MCF 10A (cell line): ENCODE data around the gene FRAS1. TPM values are rescaled to one million over a fixed set of nuclear protein-coding genes. Genes with fewer than 3 reads are reported as not detected.

ENCODE experiments used
- BruUV-seq: library from RNA; stranded (reverse); fragments of 400-500 nt; replicated peaks from 2 replicates; lab custom pipeline; 2021; lab: Mats Ljungman, UMichigan
- CTCF ChIA-PET: fragments of 300-600 bp; sonication (Branson Sonifier 250); formaldehyde crosslinking; extraction: SDS; loops from one replicate; lab custom pipeline; 2021; ENCODE audit warnings: antibody characterized with exemption, inconsistent platforms; lab: Yijun Ruan, JAX
- POLR2A ChIA-PET: fragments of 300-600, 350-650 bp; sonication (Branson Sonifier 250); formaldehyde crosslinking; extraction: SDS; loops from one replicate; lab custom pipeline; 2020; ENCODE audit warnings: antibody characterized with exemption, inconsistent platforms; lab: Yijun Ruan, JAX
- DNase-seq: peaks from one replicate; pipeline ENCODE4 v3.0.0-alpha.2; 2018; ENCODE audit not compliant: unreplicated experiment
- H3K27ac Mint-ChIP-seq: one replicate; pipeline ENCODE4 v1.8.0; 2022; ENCODE audit warnings: mild to moderate bottlenecking, low read depth, mixed read lengths; ENCODE audit not compliant: unreplicated experiment
- H3K27me3 Mint-ChIP-seq: one replicate; pipeline ENCODE4 v1.8.0; 2022; ENCODE audit warnings: mixed read lengths; ENCODE audit not compliant: insufficient read depth, unreplicated experiment
- H3K36me3 Mint-ChIP-seq: one replicate; pipeline ENCODE4 v1.8.0; 2022; ENCODE audit warnings: mild to moderate bottlenecking, moderate library complexity, mixed read lengths; ENCODE audit not compliant: insufficient read depth, unreplicated experiment
- H3K4me1 Mint-ChIP-seq: one replicate; pipeline ENCODE4 v1.8.0; 2022; ENCODE audit warnings: mixed read lengths; ENCODE audit not compliant: insufficient read depth, unreplicated experiment
- H3K4me3 Mint-ChIP-seq: one replicate; pipeline ENCODE4 v1.8.0; 2022; ENCODE audit warnings: mild to moderate bottlenecking, moderate library complexity, mixed read lengths; ENCODE audit not compliant: unreplicated experiment
- H3K9me3 Mint-ChIP-seq: one replicate; pipeline ENCODE4 v1.8.0; 2022; ENCODE audit warnings: mixed read lengths; ENCODE audit not compliant: unreplicated experiment
- CTCF ChIP-seq: fragments of 200-600 bp; IDR thresholded peaks from one replicate; pipeline ENCODE4 v1.8.0; 2022; ENCODE audit warnings: antibody characterized with exemption, mild to moderate bottlenecking; ENCODE audit not compliant: unreplicated experiment
- intact Hi-C: fragments of 100-400 bp; cut with micrococcal nuclease; formaldehyde crosslinking; loops from 2 replicates; pipeline ENCODE4 v1.14.1; 2022
- total RNA-seq: library from RNA; stranded (reverse); gene quantifications from 2 replicates; pipeline ENCODE4 v1.2.3, GENCODE V29; 2022

Gene FRAS1
- total RNA-seq, 1 experiment from 2014 or later: 2.0 TPM

- no TSS peak for BruUV-seq
- no peak for TF ChIP-seq CTCF
- no peaks in the 10 kb centered on the region for H3K27me3 Mint-ChIP-seq
- no peaks in the 10 kb centered on the region for H3K36me3 Mint-ChIP-seq
- no peaks in the 10 kb centered on the region for H3K9me3 Mint-ChIP-seq
- ChIA-PET CTCF (interaction anchor here (0.6 to 9.4 kb wide), 8 partner anchors 12 to 553 kb away, joined by 3 to 66 read pairs (median 3); no protein-coding TSS in a partner anchor), POLR2A (no interaction called here)
- H3K4me3 Mint-ChIP-seq: no peak overlapping the region
- H3K4me1 Mint-ChIP-seq: no peaks in the 10 kb centered on the region
- no peak overlapping the region for H3K27ac Mint-ChIP-seq
- intact Hi-C loops: no loop called here
- DNase-seq: no peak
Measured at GRCh38 chr4:78512357-78512920, 455.3 kb downstream of the FRAS1 start.

DNA sequence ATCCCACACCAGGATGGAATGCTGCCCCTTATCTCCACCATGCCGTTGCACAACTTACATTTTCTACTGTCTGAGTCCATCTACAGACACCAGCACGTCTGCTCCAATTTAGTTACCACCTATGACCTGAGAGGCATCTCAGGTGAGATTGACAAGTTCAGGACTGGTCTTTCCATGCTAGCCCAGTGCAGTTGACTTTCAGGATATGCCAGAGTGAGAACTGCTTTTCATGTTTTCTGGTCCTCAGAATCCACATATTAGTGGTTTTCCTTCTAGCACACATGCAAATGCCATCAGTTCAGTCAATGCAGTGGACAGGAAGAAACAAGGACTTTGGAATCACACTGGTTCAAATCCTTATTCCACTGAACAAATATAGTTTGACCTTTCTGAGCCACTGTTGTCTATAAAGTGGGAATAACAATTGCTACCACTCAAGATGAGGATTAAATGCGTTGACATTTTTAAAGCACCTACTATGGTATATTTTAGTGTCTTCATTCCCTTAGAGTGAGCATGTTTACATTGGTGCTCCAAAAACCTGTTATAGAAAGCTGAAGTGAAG is 456.4 kb downstream of the FRAS1 start:
- Mint-ChIP-seq H3K4me1 (no peaks in the 10 kb centered on the region), H3K27me3 (no peaks in the 10 kb centered on the region), H3K36me3 (no peaks in the 10 kb centered on the region), H3K27ac (no peak overlapping the region), H3K9me3 (no peaks in the 10 kb centered on the region), H3K4me3 (no peak overlapping the region)
- POLR2A ChIA-PET: interaction anchor here (1.1 kb wide), 1 partner anchor 456 kb away, joined by 3 read pairs; the partner anchor contains the start of gene FRAS1
- no TSS peak for BruUV-seq
- DNase-seq: no peak
- CTCF ChIA-PET: interaction anchor here (0.6 to 9.4 kb wide), 9 partner anchors 10 to 554 kb away, joined by 3 to 66 read pairs (median 3); no protein-coding TSS in a partner anchor
- intact Hi-C loops: no loop called here
- TF ChIP-seq CTCF: no peak

DNA sequence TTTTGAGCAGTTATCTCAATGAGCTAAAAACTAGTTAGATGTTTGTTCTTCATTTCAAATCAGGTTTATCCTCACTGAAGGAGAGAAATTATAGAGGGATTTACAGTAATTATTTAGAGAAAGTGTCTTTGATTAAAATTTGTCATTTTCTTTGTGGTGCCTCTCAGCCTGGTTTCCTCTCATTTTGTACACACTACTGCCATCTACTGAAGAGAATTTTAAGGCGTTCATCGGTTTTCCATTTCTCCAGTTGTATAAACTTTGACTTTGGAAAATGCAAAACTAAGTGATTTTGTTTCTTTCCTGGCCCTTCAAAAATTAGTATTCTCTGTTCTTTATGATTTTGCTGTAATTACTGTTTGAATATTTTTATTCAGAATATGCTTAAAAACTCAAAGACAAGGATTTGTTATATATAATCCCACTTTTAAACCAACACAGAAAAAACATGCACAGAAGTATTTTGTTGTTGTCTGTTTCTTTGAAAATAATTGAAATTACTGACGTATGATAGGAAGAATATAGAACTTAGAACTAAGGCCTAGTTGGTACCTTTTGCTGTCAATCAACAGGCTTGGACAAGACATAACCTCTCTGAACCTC is 460.0 kb downstream of the FRAS1 start:
- ChIA-PET POLR2A (no interaction called here), CTCF (interaction anchor here (0.9 to 9.4 kb wide), 8 partner anchors 11 to 593 kb away, joined by 3 to 66 read pairs (median 6); no protein-coding TSS in a partner anchor)
- no peaks in the 10 kb centered on the region for H3K4me1 Mint-ChIP-seq
- no TSS peak for BruUV-seq
- intact Hi-C loops: loop anchor here (1.0 to 2.0 kb wide), 4 partner anchors 348 to 558 kb away; no protein-coding TSS in a partner anchor
- no peaks in the 10 kb centered on the region for H3K27me3 Mint-ChIP-seq
- TF ChIP-seq CTCF: peak; percentile 50
- DNase-seq: peak; percentile 50
- H3K4me3 Mint-ChIP-seq: no peak overlapping the region
- H3K9me3 Mint-ChIP-seq: no peaks in the 10 kb centered on the region
- H3K36me3 Mint-ChIP-seq: no peaks in the 10 kb centered on the region
- H3K27ac Mint-ChIP-seq: no peak overlapping the region

GRCh38 chr4:78518561-78518960 is 461.4 kb downstream of the FRAS1 start:
- Mint-ChIP-seq H3K4me3 (no peak overlapping the region), H3K27me3 (no peaks in the 10 kb centered on the region), H3K4me1 (no peaks in the 10 kb centered on the region), H3K9me3 (no peaks in the 10 kb centered on the region), H3K36me3 (no peaks in the 10 kb centered on the region), H3K27ac (no peak overlapping the region)
- ChIA-PET POLR2A (no interaction called here), CTCF (interaction anchor here (0.7 to 9.4 kb wide), 7 partner anchors 10 to 559 kb away, joined by 3 to 66 read pairs (median 8); no protein-coding TSS in a partner anchor)
- BruUV-seq: no TSS peak
- intact Hi-C loops: no loop called here
- no peak for DNase-seq
- no peak for TF ChIP-seq CTCF
